ENCODE measurements around the gene NSD1.

NSD1 gene

DNA sequence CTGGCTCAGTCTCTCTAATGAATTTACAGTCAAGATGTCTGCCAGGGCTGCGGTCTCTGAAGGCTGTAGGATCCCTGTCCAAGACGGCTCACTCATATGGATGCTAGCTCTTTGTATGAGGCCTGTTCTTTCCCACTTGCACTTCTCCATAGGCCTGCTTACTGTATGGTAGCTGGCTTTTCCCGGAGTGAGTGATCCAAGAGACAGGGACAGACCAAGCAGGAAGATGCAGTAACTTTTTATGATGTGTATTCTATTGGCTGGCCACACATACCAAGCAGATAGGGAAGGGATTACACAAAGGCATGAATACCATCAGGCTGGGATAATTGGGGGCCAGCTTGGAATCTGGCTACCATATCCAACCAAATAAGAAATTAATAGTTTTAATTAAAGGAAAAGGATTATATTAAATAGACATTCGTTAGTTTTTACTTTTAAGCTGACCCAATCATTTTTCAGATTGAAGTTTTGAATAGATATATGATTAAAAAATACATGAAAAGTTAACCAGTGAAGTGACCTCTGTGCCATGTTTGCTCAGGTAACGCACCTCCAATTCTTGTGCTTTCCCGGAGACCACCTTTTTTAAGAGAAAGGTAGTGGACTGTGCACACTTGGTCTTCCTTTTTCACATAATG is 20.6 kb downstream of the NSD1 start:
- H3F3A ChIP-seq (ENCODE audit: control insufficient read depth, insufficient read depth) = no peaks in the 10 kb centered on the region
- TF ChIP-seq EZH2phosphoT487 (IDR thresholded peaks at IDR 0.05; ENCODE audit: borderline replicate concordance, low read length) = no peak
- TF ChIP-seq CTCF (IDR thresholded peaks at IDR 0.05; ENCODE audit: low read depth, low read length, poor library complexity, severe bottlenecking) = no peak

DNA sequence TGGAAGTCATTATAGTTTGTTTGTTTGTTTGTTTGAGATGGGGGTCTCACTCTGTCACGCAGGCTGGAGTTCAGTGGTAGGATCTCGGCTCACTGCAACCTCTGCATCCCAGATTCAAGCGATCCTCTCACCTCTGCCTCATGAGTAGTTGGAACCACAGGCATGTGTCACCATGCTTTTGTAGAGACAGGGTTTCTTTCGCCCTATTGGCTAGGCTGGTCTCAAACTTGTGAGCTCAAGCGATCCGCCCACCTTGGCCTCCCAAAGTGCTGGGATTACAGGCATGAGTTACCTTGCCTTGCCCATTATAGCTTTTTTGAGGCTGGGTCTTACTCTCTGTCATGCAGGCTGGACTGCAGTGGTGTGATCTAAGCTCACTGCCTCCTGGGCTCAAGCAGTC is 28.8 kb downstream of the NSD1 start:
- Histone ChIP-seq H3K4me2 (ENCODE audit: low read length) (no peak overlapping the region), H3K36me3 (ENCODE audit: control insufficient read depth, low read length) (peaks cover 55% of the 10 kb centered on the region), H3K27me3 (ENCODE audit: control insufficient read depth, low read length) (no peaks in the 10 kb centered on the region), H3K9me3 (ENCODE audit: control insufficient read depth, insufficient read depth, low read length) (no peaks in the 10 kb centered on the region), H3K4me3 (ENCODE audit: low read length) (no peak overlapping the region), H3K27ac (ENCODE audit: low read depth, low read length) (no peak overlapping the region), H3F3A (ENCODE audit: control insufficient read depth, insufficient read depth) (peaks cover 5% of the 10 kb centered on the region), H3K4me1 (ENCODE audit: control insufficient read depth, low read length) (peaks cover 10% of the 10 kb centered on the region), H3K79me2 (ENCODE audit: control insufficient read depth, low read length) (peaks cover 95% of the 10 kb centered on the region), H3K9me2 (replicated peaks; ENCODE audit: control insufficient read depth, low read length) (no peaks in the 10 kb centered on the region), H4K20me1 (ENCODE audit: control insufficient read depth, insufficient read depth, low read depth, low read length) (peaks cover 5% of the 10 kb centered on the region; the same call in 1 of the 2 replicates)
- TF ChIP-seq EZH2phosphoT487 (IDR thresholded peaks at IDR 0.05; ENCODE audit: borderline replicate concordance, low read length) (no peak), CTCF (IDR thresholded peaks at IDR 0.05; ENCODE audit: low read depth, low read length, poor library complexity, severe bottlenecking) (no peak)

More for the DNA sequence above, 20.6 kb downstream of the NSD1 start:
- Histone ChIP-seq H3K79me2 (ENCODE audit: control insufficient read depth, low read length) (peaks cover 89% of the 10 kb centered on the region), H3K4me3 (ENCODE audit: low read length) (no peak overlapping the region), H3K4me2 (ENCODE audit: low read length) (no peak overlapping the region), H3K27ac (ENCODE audit: low read depth, low read length) (no peak overlapping the region), H3K9me2 (replicated peaks; ENCODE audit: control insufficient read depth, low read length) (no peaks in the 10 kb centered on the region), H3K27me3 (ENCODE audit: control insufficient read depth, low read length) (no peaks in the 10 kb centered on the region), H4K20me1 (ENCODE audit: control insufficient read depth, insufficient read depth, low read depth, low read length) (peaks cover 5% of the 10 kb centered on the region; the same call in 1 of the 2 replicates), H3K9me3 (ENCODE audit: control insufficient read depth, insufficient read depth, low read length) (no peaks in the 10 kb centered on the region), H3K36me3 (ENCODE audit: control insufficient read depth, low read length) (peaks cover 37% of the 10 kb centered on the region), H3K4me1 (ENCODE audit: control insufficient read depth, low read length) (peaks cover 8% of the 10 kb centered on the region)

DNA sequence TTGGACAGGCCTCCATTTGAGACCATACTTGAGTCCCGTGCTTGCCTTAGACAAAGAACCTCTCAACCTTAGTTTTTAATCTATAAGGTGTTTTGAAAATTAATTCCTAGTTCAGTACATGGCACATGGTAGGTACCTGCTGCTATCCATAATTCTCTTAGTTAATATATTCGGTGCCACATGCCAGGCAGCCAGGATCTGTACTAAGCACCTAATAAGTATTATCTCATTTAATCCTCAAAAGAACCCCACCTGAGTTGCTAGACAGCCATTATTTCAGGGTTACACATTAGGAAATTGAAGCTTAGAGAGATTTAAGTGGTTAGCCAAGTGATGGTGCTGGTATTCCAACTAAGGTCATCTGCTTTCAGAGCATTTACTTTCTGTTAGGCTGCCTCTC is 29.9 kb downstream of the NSD1 start:
- Histone ChIP-seq H3K4me3 (ENCODE audit: low read length) (no peak overlapping the region), H3K27ac (ENCODE audit: low read depth, low read length) (no peak overlapping the region), H3K9me3 (ENCODE audit: control insufficient read depth, insufficient read depth, low read length) (no peaks in the 10 kb centered on the region), H3K4me2 (ENCODE audit: low read length) (no peak overlapping the region), H3F3A (ENCODE audit: control insufficient read depth, insufficient read depth) (peaks cover 5% of the 10 kb centered on the region), H3K27me3 (ENCODE audit: control insufficient read depth, low read length) (no peaks in the 10 kb centered on the region), H3K79me2 (ENCODE audit: control insufficient read depth, low read length) (peaks cover 95% of the 10 kb centered on the region), H4K20me1 (ENCODE audit: control insufficient read depth, insufficient read depth, low read depth, low read length) (no peaks in the 10 kb centered on the region), H3K9me2 (replicated peaks; ENCODE audit: control insufficient read depth, low read length) (no peaks in the 10 kb centered on the region), H3K4me1 (ENCODE audit: control insufficient read depth, low read length) (peaks cover 3% of the 10 kb centered on the region; the same call in 1 of the 2 replicates), H3K36me3 (ENCODE audit: control insufficient read depth, low read length) (peaks cover 55% of the 10 kb centered on the region)
- TF ChIP-seq EZH2phosphoT487 (IDR thresholded peaks at IDR 0.05; ENCODE audit: borderline replicate concordance, low read length) (no peak), CTCF (IDR thresholded peaks at IDR 0.05; ENCODE audit: low read depth, low read length, poor library complexity, severe bottlenecking) (no peak)

Data from DOHH2 (cell line).